ENCODE measurements around the gene TSC22D1. TPM values are rescaled to one million over a fixed set of nuclear protein-coding genes. Genes with fewer than 3 reads are reported as not detected.

Gene TSC22D1
- total and polyA plus RNA-seq, 2 of the 4 experiments (the other 2 are of a cell fraction): 30.8 to 42.2 TPM

- BruUV-seq (replicated peaks): no TSS peak
- Histone ChIP-seq H3K18ac (ENCODE audit: low read depth, low read length) (no peak overlapping the region), H3K56ac (ENCODE audit: extremely low read depth, insufficient read depth, low read length) (no peak overlapping the region), H2BK20ac (ENCODE audit: low read depth, low read length) (no peak overlapping the region), H3K36me3 (ENCODE audit: control insufficient read depth, insufficient read depth, low read length) (no peaks in the 10 kb centered on the region), H2AFZ (replicated peaks; ENCODE audit: low read length, poor library complexity) (no peak overlapping the region), H2BK5ac (ENCODE audit: low read depth, low read length, poor library complexity, severe bottlenecking) (no peak overlapping the region), H3K4me1 (ENCODE audit: control insufficient read depth, insufficient read depth, low read length) (peaks cover 8% of the 10 kb centered on the region; the same call in 1 of the 2 replicates), H3K9ac (ENCODE audit: low read depth, low read length) (no peak overlapping the region), H3K4me3 (ENCODE audit: insufficient read depth, low read depth, low read length) (no peak overlapping the region), H4K8ac (ENCODE audit: low read depth in 2 of 2, low read length in 2 of 2) (no peak overlapping the region), H2AK9ac (replicated peaks; ENCODE audit: low read depth, low read length, poor library complexity) (no peak overlapping the region), H3K14ac (replicated peaks; ENCODE audit: low read depth, low read length) (no peak overlapping the region), H3K4ac (ENCODE audit: low read depth, low read length) (no peak overlapping the region), H3K9me3 (ENCODE audit: control insufficient read depth, insufficient read depth, low read length) (no peaks in the 10 kb centered on the region), H3K27me3 (ENCODE audit: control insufficient read depth, insufficient read depth, low read length) (peaks cover 10% of the 10 kb centered on the region), H3K4me2 (ENCODE audit: low read depth, low read length) (no peak overlapping the region), H3K79me1 (ENCODE audit: low read depth in 1 of 2, low read length in 2 of 2) (no peaks in the 10 kb centered on the region), H4K5ac (ENCODE audit: low read depth, low read length) (no peak overlapping the region), H3K27ac (ENCODE audit: insufficient read depth, low read length) (no peak overlapping the region), H2BK120ac (ENCODE audit: low read depth, low read length) (no peak overlapping the region), H4K20me1 (ENCODE audit: insufficient read depth, low read length) (no peaks in the 10 kb centered on the region), H4K91ac (ENCODE audit: insufficient read depth, low read depth, low read length) (no peak overlapping the region), H2BK15ac (ENCODE audit: low read depth, low read length) (no peak overlapping the region), H3K9me1 (ENCODE audit: insufficient read depth, low read length) (0 out of 2 replicates have a peak, but pooled peaks cover 2% of the 10 kb centered on the region), H2AK5ac (ENCODE audit: low read depth, low read length) (no peak overlapping the region), H3K23ac (ENCODE audit: low read depth, low read length) (no peak overlapping the region)
- dilution Hi-C loops (cut with HindIII; ENCODE audit: low sequenced_read_pairs, unreplicated experiment) (no loop called here), intact Hi-C loops (cut with micrococcal nuclease) (no loop called here), in situ Hi-C loops (cut with MboI; ENCODE audit: low sequenced_read_pairs) (no loop called here)
- ChIA-PET POLR2A (ENCODE audit: unreplicated experiment) (no interaction called here), CTCF (no interaction called here)
- ATAC-seq (ENCODE audit: low read depth) (no peak), DNase-seq (no peak)
- no peak for TF ChIP-seq CEBPB (IDR thresholded peaks at IDR 0.05; ENCODE audit: low read depth, low read length)
- TF ChIP-seq MXI1 (IDR thresholded peaks at IDR 0.05; ENCODE audit: borderline replicate concordance, low read depth, low read length): no peak
- no peak for TF ChIP-seq CHD1 (IDR thresholded peaks at IDR 0.05; ENCODE audit: low read depth, low read length)
- TF ChIP-seq CTCF (conservative IDR thresholded peaks at IDR 0.05; ENCODE audit: low read depth, low read length): no peak
- no peak for TF ChIP-seq RAD21 (IDR thresholded peaks at IDR 0.05; ENCODE audit: low read length)
- TF ChIP-seq MAFK (IDR thresholded peaks at IDR 0.05; ENCODE audit: low read depth, low read length): no peak
- no peak for TF ChIP-seq BHLHE40 (IDR thresholded peaks at IDR 0.05; ENCODE audit: low read depth, low read length)
- TF ChIP-seq POLR2A (IDR thresholded peaks at IDR 0.05; ENCODE audit: low read depth, low read length): no peak
- TF ChIP-seq ELK1 (IDR thresholded peaks at IDR 0.05; ENCODE audit: borderline replicate concordance, low read depth, low read length): no peak
- TF ChIP-seq MAZ (IDR thresholded peaks at IDR 0.05; ENCODE audit: borderline replicate concordance, low read depth, low read length): no peak
These were observed 175.4 kb downstream of the TSC22D1 start for GRCh38 chr13:44400736-44401135.

Data from IMR-90 (cell line).